ENCODE results near the gene CNOT1. TPM values are rescaled to one million over a fixed set of nuclear protein-coding genes. Genes with fewer than 3 reads are reported as not detected.

CNOT1 gene
- total and polyA plus RNA-seq, 12 donors, result 40.9 to 189 (median 155) TPM

- TF ChIP-seq POLR2A (IDR thresholded peaks at IDR 0.05) (no peak), CTCF (IDR thresholded peaks at IDR 0.05) (no peak)
- H3K27ac ChIP-seq, result peak overlapping the region in 3 of 5 donors; percentile 23 to 71 (median 31)
- DNase-seq, result no peak
- H3K9me3 ChIP-seq (replicated peaks in 1 of 3), result no peaks in the 10 kb centered on the region
- H3K27me3 ChIP-seq, result no peaks in the 10 kb centered on the region
- WGBS, 4 donors, result 27 to 38% (median 31%) methylated on average over 4 of the region's 4 CpGs
- H3K4me3 ChIP-seq, result no peak overlapping the region
- intact Hi-C loops (cut with DNase I), result no loop called here
- peaks cover 38 to 67% of the 10 kb centered on the region in 2 donors for H3K4me1 ChIP-seq (replicated peaks in 1 of 2)
- H3K36me3 ChIP-seq (replicated peaks in 1 of 2), result no peaks in the 10 kb centered on the region
These were observed 154.5 kb downstream of the CNOT1 start for GRCh38 chr16:58475091-58475619.

- Histone ChIP-seq H3K4me1 (replicated peaks in 1 of 2) (peaks cover 38 to 75% of the 10 kb centered on the region in 2 donors), H3K27ac (peak overlapping the region in 4 of 5 donors; percentile 23 to 71 (median 36)), H3K27me3 (no peaks in the 10 kb centered on the region), H3K4me3 (no peak overlapping the region), H3K9me3 (replicated peaks in 1 of 3) (no peaks in the 10 kb centered on the region), H3K36me3 (replicated peaks in 1 of 2) (no peaks in the 10 kb centered on the region)
- TF ChIP-seq CTCF (IDR thresholded peaks at IDR 0.05) (no peak), POLR2A (IDR thresholded peaks at IDR 0.05) (no peak)
- WGBS, 4 donors, result 68 to 75% (median 71%) methylated on average over 10 of the region's 10 CpGs
- intact Hi-C loops (cut with DNase I), result no loop called here
- no peak for DNase-seq
These were observed 155.3 kb downstream of the CNOT1 start for GRCh38 chr16:58474296-58474695.

GRCh38 chr16:58472827-58473226 is 156.8 kb downstream of the CNOT1 start:
- TF ChIP-seq CTCF (IDR thresholded peaks at IDR 0.05) (no peak), POLR2A (IDR thresholded peaks at IDR 0.05) (no peak)
- Histone ChIP-seq H3K9me3 (replicated peaks in 1 of 3) (no peaks in the 10 kb centered on the region), H3K4me1 (replicated peaks in 1 of 2) (peaks cover 38 to 78% of the 10 kb centered on the region in 2 donors), H3K27ac (peak overlapping the region; percentile 0 to 62 (median 29)), H3K4me3 (no peak overlapping the region), H3K36me3 (replicated peaks in 1 of 2) (no peaks in the 10 kb centered on the region), H3K27me3 (no peaks in the 10 kb centered on the region)
- no peak for DNase-seq
- WGBS, 4 donors, result 94 to 100% (median 97%) methylated on average over 3 of the region's 3 CpGs
- intact Hi-C loops (cut with DNase I), result no loop called here

- no peak for TF ChIP-seq CTCF (IDR thresholded peaks at IDR 0.05)
- TF ChIP-seq POLR2A (IDR thresholded peaks at IDR 0.05), result no peak
- Histone ChIP-seq H3K4me3 (no peak overlapping the region), H3K27ac (peak overlapping the region in 3 of 5 donors; percentile 29 to 62 (median 29)), H3K27me3 (no peaks in the 10 kb centered on the region), H3K4me1 (replicated peaks in 1 of 2) (peaks cover 35 to 78% of the 10 kb centered on the region in 2 donors), H3K9me3 (replicated peaks in 1 of 3) (no peaks in the 10 kb centered on the region), H3K36me3 (replicated peaks in 1 of 2) (no peaks in the 10 kb centered on the region)
- 83 to 97% (median 95%) methylated on average over 2 to 9 of the region's 9 CpGs for WGBS, 4 donors
- intact Hi-C loops (cut with DNase I), result no loop called here
- no peak for DNase-seq
These were observed 157.4 kb downstream of the CNOT1 start for GRCh38 chr16:58472266-58472665.

All from adrenal gland (tissue), 12 donors.